WERI-Rb-1 (cell line): ENCODE data around the gene RIN2.
A peak's percentile ranks its signal among the peaks of the same experiment; 100 is the strongest.
"Not testable (repeated sequence)": the region's sequence is repeated elsewhere in the genome, so short reads cannot be mapped to it uniquely, and the experiment has no call there.

Source experiments
- DNase-seq: peaks from one replicate; pipeline ENCODE4 v3.0.0-alpha.2; 2020
- H3K27ac ChIP-seq: fragments of 250-450 bp; sonication (Bioruptor Pico); 2 replicates; pipeline ENCODE4 v1.5.1; 2020; ENCODE audit warnings: mild to moderate bottlenecking, moderate library complexity
- H3K27me3 ChIP-seq: fragments of 250-450 bp; sonication (Bioruptor Pico); 2 replicates; pipeline ENCODE4 v1.5.1; 2021; ENCODE audit warnings: mild to moderate bottlenecking, low read depth, moderate library complexity; ENCODE audit not compliant: insufficient read depth, severe bottlenecking
- H3K36me3 ChIP-seq: fragments of 250-450 bp; sonication (Bioruptor Pico); 2 replicates; pipeline ENCODE4 v1.5.1; 2020; ENCODE audit warnings: mild to moderate bottlenecking, moderate library complexity
- H3K4me3 ChIP-seq: 2 replicates; pipeline ENCODE4 v1.5.1; 2011; ENCODE audit warnings: low read depth, mild to moderate bottlenecking, control low read depth, low read length
- H3K9me3 ChIP-seq: fragments of 250-450 bp; sonication (Bioruptor Pico); 2 replicates; pipeline ENCODE4 v1.5.1; 2021; ENCODE audit warnings: mild to moderate bottlenecking, moderate library complexity; ENCODE audit not compliant: severe bottlenecking
- CTCF ChIP-seq: IDR thresholded peaks from 2 replicates; pipeline ENCODE4 v1.5.1; 2011; ENCODE audit warnings: low read depth, mild to moderate bottlenecking, control low read depth, inconsistent platforms, low read length

RIN2 gene

GRCh38 chr20:19791887-19792286 is 33.8 kb downstream of the RIN2 start:
- H3K27ac ChIP-seq = no peak overlapping the region
- H3K4me3 ChIP-seq = no peak overlapping the region
- TF ChIP-seq CTCF = no peak
- no peak for DNase-seq
- no peaks in the 10 kb centered on the region for H3K27me3 ChIP-seq
- no peaks in the 10 kb centered on the region for H3K36me3 ChIP-seq
- H3K9me3 ChIP-seq = no peaks in the 10 kb centered on the region

GRCh38 chr20:19793716-19794115 is 35.7 kb downstream of the RIN2 start:
- Histone ChIP-seq H3K27me3 (no peaks in the 10 kb centered on the region), H3K4me3 (no peak overlapping the region), H3K36me3 (no peaks in the 10 kb centered on the region), H3K27ac (no peak overlapping the region), H3K9me3 (no peaks in the 10 kb centered on the region)
- no peak for DNase-seq
- TF ChIP-seq CTCF = no peak

GRCh38 chr20:19794941-19795340 is 36.9 kb downstream of the RIN2 start:
- Histone ChIP-seq H3K27me3 (no peaks in the 10 kb centered on the region), H3K27ac (no peak overlapping the region), H3K36me3 (no peaks in the 10 kb centered on the region), H3K9me3 (no peaks in the 10 kb centered on the region), H3K4me3 (no peak overlapping the region)
- DNase-seq = no peak
- TF ChIP-seq CTCF = no peak

GRCh38 chr20:19799325-19799724 is 41.3 kb downstream of the RIN2 start:
- H3K27ac ChIP-seq = no peak overlapping the region
- no peaks in the 10 kb centered on the region for H3K9me3 ChIP-seq
- no peaks in the 10 kb centered on the region for H3K36me3 ChIP-seq
- no peak overlapping the region for H3K4me3 ChIP-seq
- DNase-seq = no peak
- H3K27me3 ChIP-seq = no peaks in the 10 kb centered on the region
- no peak for TF ChIP-seq CTCF

GRCh38 chr20:19802099-19802491 is 44.0 kb downstream of the RIN2 start:
- Histone ChIP-seq H3K27ac (no peak overlapping the region), H3K36me3 (no peaks in the 10 kb centered on the region)
- no peak for TF ChIP-seq CTCF

GRCh38 chr20:19802492-19803158 is 44.6 kb downstream of the RIN2 start:
- DNase-seq = peak; percentile 45
- TF ChIP-seq CTCF = peak; percentile 58
- Histone ChIP-seq H3K36me3 (no peaks in the 10 kb centered on the region), H3K4me3 (no peak overlapping the region), H3K27me3 (no peaks in the 10 kb centered on the region), H3K27ac (no peak overlapping the region), H3K9me3 (no peaks in the 10 kb centered on the region)

More at GRCh38 chr20:19802099-19802491, 44.0 kb downstream of the RIN2 start:
- DNase-seq = no peak
- H3K27me3 ChIP-seq = no peaks in the 10 kb centered on the region
- no peak overlapping the region for H3K4me3 ChIP-seq
- H3K9me3 ChIP-seq = no peaks in the 10 kb centered on the region

GRCh38 chr20:19806276-19806675 is 48.2 kb downstream of the RIN2 start:
- not testable (repeated sequence) for H3K4me3 ChIP-seq, H3K27me3 ChIP-seq, H3K9me3 ChIP-seq, DNase-seq, H3K36me3 ChIP-seq, H3K27ac ChIP-seq
